ENCODE results near the gene CGB7.

Gene CGB7

GRCh38 chr19:49092686-49093085 is 35.1 kb upstream of the CGB7 start:
- TF ChIP-seq POLR2AphosphoS5 (IDR thresholded peaks at IDR 0.05; ENCODE audit: low read depth, low read length) (no peak), FOXP2 (optimal IDR thresholded peaks at IDR 0.05; ENCODE audit: borderline replicate concordance, extremely low read depth, extremely low read length, insufficient read depth) (no peak), SIN3A (IDR thresholded peaks at IDR 0.05; ENCODE audit: borderline replicate concordance, insufficient read depth, low read length) (no peak), TAF1 (IDR thresholded peaks at IDR 0.05; ENCODE audit: borderline replicate concordance, insufficient read depth, low read length) (no peak)
- TF ChIP-seq, protein P1, sequence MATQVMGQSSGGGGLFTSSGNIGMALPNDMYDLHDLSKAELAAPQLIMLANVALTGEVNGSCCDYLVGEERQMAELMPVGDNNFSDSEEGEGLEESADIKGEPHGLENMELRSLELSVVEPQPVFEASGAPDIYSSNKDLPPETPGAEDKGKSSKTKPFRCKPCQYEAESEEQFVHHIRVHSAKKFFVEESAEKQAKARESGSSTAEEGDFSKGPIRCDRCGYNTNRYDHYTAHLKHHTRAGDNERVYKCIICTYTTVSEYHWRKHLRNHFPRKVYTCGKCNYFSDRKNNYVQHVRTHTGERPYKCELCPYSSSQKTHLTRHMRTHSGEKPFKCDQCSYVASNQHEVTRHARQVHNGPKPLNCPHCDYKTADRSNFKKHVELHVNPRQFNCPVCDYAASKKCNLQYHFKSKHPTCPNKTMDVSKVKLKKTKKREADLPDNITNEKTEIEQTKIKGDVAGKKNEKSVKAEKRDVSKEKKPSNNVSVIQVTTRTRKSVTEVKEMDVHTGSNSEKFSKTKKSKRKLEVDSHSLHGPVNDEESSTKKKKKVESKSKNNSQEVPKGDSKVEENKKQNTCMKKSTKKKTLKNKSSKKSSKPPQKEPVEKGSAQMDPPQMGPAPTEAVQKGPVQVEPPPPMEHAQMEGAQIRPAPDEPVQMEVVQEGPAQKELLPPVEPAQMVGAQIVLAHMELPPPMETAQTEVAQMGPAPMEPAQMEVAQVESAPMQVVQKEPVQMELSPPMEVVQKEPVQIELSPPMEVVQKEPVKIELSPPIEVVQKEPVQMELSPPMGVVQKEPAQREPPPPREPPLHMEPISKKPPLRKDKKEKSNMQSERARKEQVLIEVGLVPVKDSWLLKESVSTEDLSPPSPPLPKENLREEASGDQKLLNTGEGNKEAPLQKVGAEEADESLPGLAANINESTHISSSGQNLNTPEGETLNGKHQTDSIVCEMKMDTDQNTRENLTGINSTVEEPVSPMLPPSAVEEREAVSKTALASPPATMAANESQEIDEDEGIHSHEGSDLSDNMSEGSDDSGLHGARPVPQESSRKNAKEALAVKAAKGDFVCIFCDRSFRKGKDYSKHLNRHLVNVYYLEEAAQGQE (IDR thresholded peaks at IDR 0.05; ENCODE audit: insufficient read depth in 1 of 2, low read depth in 2 of 2, low read length in 2 of 2), result no peak

DNA sequence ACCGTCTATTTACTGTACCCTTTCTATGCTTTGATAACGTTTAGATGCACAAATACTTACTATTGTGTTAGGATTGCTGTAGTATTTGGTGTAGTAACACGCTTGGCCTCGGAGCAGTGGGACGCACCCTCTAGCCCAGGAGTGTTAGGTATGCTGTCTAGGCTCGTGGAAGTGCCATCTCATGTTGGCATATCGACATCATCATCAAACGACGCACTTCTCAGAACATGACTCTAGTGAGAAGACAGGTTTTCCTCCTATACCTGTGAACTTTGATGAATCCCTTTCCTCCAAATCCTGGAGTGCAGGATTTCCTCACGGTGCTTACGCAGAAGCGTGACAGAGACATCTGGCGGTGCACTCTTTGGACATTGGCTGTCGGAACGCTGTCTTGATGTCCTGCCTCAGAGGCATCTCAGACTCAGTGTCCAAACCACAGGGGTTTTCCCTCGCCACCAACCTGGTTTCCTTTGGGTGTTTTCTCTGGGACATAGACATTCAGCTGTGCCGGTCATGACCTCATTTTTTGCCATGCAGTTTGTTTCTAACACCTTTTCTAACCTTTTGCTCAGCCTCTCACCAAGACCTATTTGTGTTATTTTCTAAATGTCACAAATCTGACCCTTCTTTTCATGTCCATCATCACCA is 34.0 kb upstream of the CGB7 start:
- TF ChIP-seq POLR2AphosphoS5 (IDR thresholded peaks at IDR 0.05; ENCODE audit: low read depth, low read length) (no peak), SIN3A (IDR thresholded peaks at IDR 0.05; ENCODE audit: borderline replicate concordance, insufficient read depth, low read length) (no peak), FOXP2 (optimal IDR thresholded peaks at IDR 0.05; ENCODE audit: borderline replicate concordance, extremely low read depth, extremely low read length, insufficient read depth) (no peak), TAF1 (IDR thresholded peaks at IDR 0.05; ENCODE audit: borderline replicate concordance, insufficient read depth, low read length) (no peak)
- TF ChIP-seq, protein P1 (IDR thresholded peaks at IDR 0.05; ENCODE audit: insufficient read depth in 1 of 2, low read depth in 2 of 2, low read length in 2 of 2), result no peak

GRCh38 chr19:49086296-49086695 is 28.7 kb upstream of the CGB7 start:
- TF ChIP-seq FOXP2 (optimal IDR thresholded peaks at IDR 0.05; ENCODE audit: borderline replicate concordance, extremely low read depth, extremely low read length, insufficient read depth), result no peak
- TF ChIP-seq POLR2AphosphoS5 (IDR thresholded peaks at IDR 0.05; ENCODE audit: low read depth, low read length), result no peak
- no peak for TF ChIP-seq SIN3A (IDR thresholded peaks at IDR 0.05; ENCODE audit: borderline replicate concordance, insufficient read depth, low read length)

DNA sequence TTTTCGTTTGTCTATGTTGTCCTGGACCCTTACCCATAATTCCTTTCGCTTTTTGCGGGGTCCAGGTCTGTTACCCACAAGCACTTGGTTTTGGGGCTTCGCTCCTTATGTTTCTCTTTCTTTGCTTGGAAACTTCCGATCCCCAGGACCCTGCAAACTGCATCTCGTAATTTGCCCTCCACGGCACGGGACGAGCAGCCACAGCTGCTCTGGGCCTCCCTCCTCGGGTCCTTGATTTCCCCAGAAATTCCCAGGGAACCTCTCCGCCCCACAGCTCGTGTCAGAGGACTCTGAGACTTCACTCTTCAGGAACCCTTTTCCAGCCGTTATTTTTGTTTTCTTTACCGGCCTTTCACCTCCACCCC is 28.3 kb upstream of the CGB7 start:
- TF ChIP-seq TAF1 (IDR thresholded peaks at IDR 0.05; ENCODE audit: borderline replicate concordance, insufficient read depth, low read length) (no peak), POLR2AphosphoS5 (IDR thresholded peaks at IDR 0.05; ENCODE audit: low read depth, low read length) (no peak; the same call in 1 of the 2 replicates), FOXP2 (optimal IDR thresholded peaks at IDR 0.05; ENCODE audit: borderline replicate concordance, extremely low read depth, extremely low read length, insufficient read depth) (no peak), SIN3A (IDR thresholded peaks at IDR 0.05; ENCODE audit: borderline replicate concordance, insufficient read depth, low read length) (no peak)
- TF ChIP-seq, protein P1 (IDR thresholded peaks at IDR 0.05; ENCODE audit: insufficient read depth in 1 of 2, low read depth in 2 of 2, low read length in 2 of 2), result no peak

- TF ChIP-seq POLR2AphosphoS5 (IDR thresholded peaks at IDR 0.05; ENCODE audit: low read depth, low read length) (peak; percentile 96), SIN3A (IDR thresholded peaks at IDR 0.05; ENCODE audit: borderline replicate concordance, insufficient read depth, low read length) (peak; percentile 67; the same call in 1 of the 2 replicates), FOXP2 (optimal IDR thresholded peaks at IDR 0.05; ENCODE audit: borderline replicate concordance, extremely low read depth, extremely low read length, insufficient read depth) (peak; percentile 92), TAF1 (IDR thresholded peaks at IDR 0.05; ENCODE audit: borderline replicate concordance, insufficient read depth, low read length) (peak; percentile 97)
- TF ChIP-seq, protein P1 (IDR thresholded peaks at IDR 0.05; ENCODE audit: insufficient read depth in 1 of 2, low read depth in 2 of 2, low read length in 2 of 2), result peak; percentile 31 to 60; a peak in 1 of 4 replicates
Observed at GRCh38 chr19:49085020-49085867, 27.7 kb upstream of the CGB7 start, which contains the start of gene SNRNP70. SNRNP70 (plus strand) TSS chr19:49085451; CDS start chr19:49086415, 964 bp downstream.
